ENCODE measurements around the gene ATR. TPM values are rescaled to one million over a fixed set of nuclear protein-coding genes. Genes with fewer than 3 reads are reported as not detected.

The ATR gene
- total RNA-seq, 2 experiments from 2014 or later, result 29.0 to 29.5 TPM

DNA sequence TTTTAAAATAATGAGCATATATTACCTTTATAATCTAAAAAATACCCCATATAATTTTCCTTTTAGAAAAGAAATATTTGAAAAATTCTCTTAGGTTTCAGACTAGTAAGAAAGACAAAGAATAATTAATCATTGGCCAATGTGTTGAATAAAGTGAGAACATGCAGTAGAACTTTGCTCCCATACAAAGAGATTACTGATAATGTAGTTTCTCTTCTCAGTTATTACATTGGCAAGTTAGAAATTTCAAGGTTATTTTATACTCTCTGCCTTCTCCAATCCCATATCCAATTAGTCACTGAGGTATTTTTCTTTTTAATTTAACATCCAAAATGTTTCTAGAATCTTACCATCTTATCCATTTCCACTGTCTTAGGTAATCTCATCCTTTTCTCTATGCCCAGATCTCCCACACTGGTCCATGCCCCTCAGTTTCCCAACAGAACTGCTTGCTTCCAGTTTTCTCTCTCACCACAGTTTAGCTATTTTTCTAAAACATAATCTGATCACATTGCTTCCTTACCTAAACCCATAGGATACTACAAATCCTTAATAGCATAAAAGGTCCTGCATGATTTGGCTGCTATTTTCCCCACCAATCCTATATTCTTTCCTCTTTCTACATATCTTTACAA lies 141.5 kb downstream of the ATR start:
- no peaks in the 10 kb centered on the region for H3K27me3 ChIP-seq (ENCODE audit: control insufficient read depth in 1 of 2, insufficient read depth in 2 of 2, low read length in 2 of 2)

GRCh38 chr3:142434503-142434902 lies 144.0 kb downstream of the ATR start:
- no peak for ATAC-seq (ENCODE audit: poor library complexity)

More for the DNA sequence above, 141.5 kb downstream of the ATR start:
- ATAC-seq (ENCODE audit: poor library complexity) (no peak), DNase-seq (no peak)
- no peak for TF ChIP-seq CTCF (IDR thresholded peaks at IDR 0.05)
- Mint-ChIP-seq H3K9me3 (no peaks in the 10 kb centered on the region), H3K4me1 (ENCODE audit: low read depth) (peaks cover 52% of the 10 kb centered on the region), H3K4me3 (no peak overlapping the region), H3K27me3 (no peaks in the 10 kb centered on the region), H3K36me3 (ENCODE audit: low read depth) (peaks cover 24% of the 10 kb centered on the region), H3K27ac (no peak overlapping the region)
- no peak overlapping the region for H3K27ac ChIP-seq (ENCODE audit: low read depth in 1 of 2, low read length in 2 of 2)
- peaks cover 12% of the 10 kb centered on the region for H3K36me3 ChIP-seq (ENCODE audit: insufficient read depth, low read length)
- ChIA-PET POLR2A (interaction anchor here (0.9 to 1.3 kb wide), 2 partner anchors 9 to 10 kb away, joined by 3 to 4 read pairs; no protein-coding TSS in a partner anchor), CTCF (no interaction called here)
- intact Hi-C loops (cut with DNase I, micrococcal nuclease), result no loop called here
- H3K4me3 ChIP-seq (ENCODE audit: low read length), result no peak overlapping the region
- peaks cover 13% of the 10 kb centered on the region for H3K4me1 ChIP-seq (ENCODE audit: insufficient read depth, low read length)
- peaks cover 0 to 4% of the 10 kb centered on the region in 2 experiments for H3K9me3 ChIP-seq (ENCODE audit: control insufficient read depth in 1 of 2, insufficient read depth in 1 of 2, low read length in 2 of 2)

GRCh38 chr3:142433110-142433509 lies 145.4 kb downstream of the ATR start:
- CTCF ChIA-PET, result interaction anchor here (1.1 kb wide), 1 partner anchor 16 kb away, joined by 4 read pairs; no protein-coding TSS in a partner anchor
- POLR2A ChIA-PET, result no interaction called here
- intact Hi-C loops (cut with DNase I, micrococcal nuclease), result no loop called here
- Histone ChIP-seq H3K4me3 (ENCODE audit: low read length) (no peak overlapping the region), H3K27me3 (ENCODE audit: control insufficient read depth in 1 of 2, insufficient read depth in 2 of 2, low read length in 2 of 2) (no peaks in the 10 kb centered on the region), H3K36me3 (ENCODE audit: insufficient read depth, low read length) (peaks cover 42% of the 10 kb centered on the region), H3K27ac (ENCODE audit: low read depth in 1 of 2, low read length in 2 of 2) (no peak overlapping the region), H3K9me3 (ENCODE audit: control insufficient read depth in 1 of 2, insufficient read depth in 1 of 2, low read length in 2 of 2) (peaks cover 0 to 4% of the 10 kb centered on the region in 2 experiments), H3K4me1 (ENCODE audit: insufficient read depth, low read length) (peaks cover 2% of the 10 kb centered on the region)
- H3K36me3 Mint-ChIP-seq (ENCODE audit: low read depth), result peaks cover 54% of the 10 kb centered on the region
- no peaks in the 10 kb centered on the region for H3K9me3 Mint-ChIP-seq
- no peak overlapping the region for H3K27ac Mint-ChIP-seq
- peaks cover 33% of the 10 kb centered on the region for H3K4me1 Mint-ChIP-seq (ENCODE audit: low read depth)
- no peak for TF ChIP-seq CTCF (IDR thresholded peaks at IDR 0.05)
- DNase-seq (no peak), ATAC-seq (ENCODE audit: poor library complexity) (no peak)
- H3K4me3 Mint-ChIP-seq, result no peak overlapping the region
- no peaks in the 10 kb centered on the region for H3K27me3 Mint-ChIP-seq

More at GRCh38 chr3:142434503-142434902, 144.0 kb downstream of the ATR start:
- ChIA-PET POLR2A (no interaction called here), CTCF (no interaction called here)
- peaks cover 4% of the 10 kb centered on the region for H3K4me1 ChIP-seq (ENCODE audit: insufficient read depth, low read length)
- intact Hi-C loops (cut with DNase I, micrococcal nuclease), result no loop called here
- DNase-seq, result no peak
- TF ChIP-seq CTCF (IDR thresholded peaks at IDR 0.05), result no peak
- peaks cover 40% of the 10 kb centered on the region for H3K4me1 Mint-ChIP-seq (ENCODE audit: low read depth)
- no peak overlapping the region for H3K4me3 Mint-ChIP-seq
- H3K27ac Mint-ChIP-seq, result no peak overlapping the region
- no peak overlapping the region for H3K27ac ChIP-seq (ENCODE audit: low read depth in 1 of 2, low read length in 2 of 2)
- H3K27me3 Mint-ChIP-seq, result no peaks in the 10 kb centered on the region
- H3K9me3 Mint-ChIP-seq, result no peaks in the 10 kb centered on the region
- H3K36me3 Mint-ChIP-seq (ENCODE audit: low read depth), result peaks cover 41% of the 10 kb centered on the region
- no peaks in the 10 kb centered on the region for H3K27me3 ChIP-seq (ENCODE audit: control insufficient read depth in 1 of 2, insufficient read depth in 2 of 2, low read length in 2 of 2)
- peaks cover 33% of the 10 kb centered on the region for H3K36me3 ChIP-seq (ENCODE audit: insufficient read depth, low read length)
- H3K9me3 ChIP-seq (ENCODE audit: control insufficient read depth in 1 of 2, insufficient read depth in 1 of 2, low read length in 2 of 2), result peaks cover 0 to 4% of the 10 kb centered on the region in 2 experiments
- no peak overlapping the region for H3K4me3 ChIP-seq (ENCODE audit: low read length)
